Mucosa of gallbladder (tissue), 1 donor: Measurements from ENCODE around the gene REXO4. TPM values are rescaled to one million over a fixed set of nuclear protein-coding genes. Genes with fewer than 3 reads are reported as not detected.
A peak's percentile ranks its signal among the peaks of the same experiment; 100 is the strongest.
"Not testable (repeated sequence)": the region's sequence is repeated elsewhere in the genome, so short reads cannot be mapped to it uniquely, and the experiment has no call there.

Source experiments
- DNase-seq: peaks from one replicate; pipeline ENCODE4 v3.0.0-alpha.2; 2020; ENCODE audit warnings: low spot score
- total RNA-seq: library from RNA; stranded (reverse); gene quantifications from one replicate; pipeline ENCODE4 v1.2.1, GENCODE V29; 2021
- donor health status: DM: no; HTN: no; CAD: no.

REXO4 gene
- total RNA-seq, 1 donor from 2014 or later: 27.5 TPM

DNA sequence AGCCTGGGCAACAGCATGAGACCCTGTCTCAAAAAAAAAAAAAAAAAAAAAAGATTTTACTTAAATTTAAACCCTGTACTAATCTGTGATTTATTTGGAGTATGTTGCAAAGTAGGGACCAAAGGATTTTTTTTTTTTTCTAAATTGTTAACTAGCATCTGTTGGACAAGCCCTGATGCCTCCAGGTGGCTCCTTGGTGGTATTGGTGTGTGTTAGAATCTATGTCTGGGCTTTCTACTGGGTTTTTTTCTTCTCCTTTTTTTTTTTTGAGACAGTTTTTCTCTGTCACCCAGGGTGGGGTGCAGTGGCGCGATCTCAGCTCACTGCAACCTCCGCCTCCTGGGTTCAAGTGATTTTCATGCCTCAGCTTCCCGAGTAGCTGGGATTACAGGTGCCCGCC, 34.1 kb upstream of the REXO4 start:
- not testable (repeated sequence) for DNase-seq

GRCh38 chr9:133449760-133450159, 31.9 kb upstream of the REXO4 start:
- peak; percentile 87 for DNase-seq

- DNase-seq: peak; percentile 64
These were observed 30.7 kb upstream of the REXO4 start for GRCh38 chr9:133448487-133448972.

DNA sequence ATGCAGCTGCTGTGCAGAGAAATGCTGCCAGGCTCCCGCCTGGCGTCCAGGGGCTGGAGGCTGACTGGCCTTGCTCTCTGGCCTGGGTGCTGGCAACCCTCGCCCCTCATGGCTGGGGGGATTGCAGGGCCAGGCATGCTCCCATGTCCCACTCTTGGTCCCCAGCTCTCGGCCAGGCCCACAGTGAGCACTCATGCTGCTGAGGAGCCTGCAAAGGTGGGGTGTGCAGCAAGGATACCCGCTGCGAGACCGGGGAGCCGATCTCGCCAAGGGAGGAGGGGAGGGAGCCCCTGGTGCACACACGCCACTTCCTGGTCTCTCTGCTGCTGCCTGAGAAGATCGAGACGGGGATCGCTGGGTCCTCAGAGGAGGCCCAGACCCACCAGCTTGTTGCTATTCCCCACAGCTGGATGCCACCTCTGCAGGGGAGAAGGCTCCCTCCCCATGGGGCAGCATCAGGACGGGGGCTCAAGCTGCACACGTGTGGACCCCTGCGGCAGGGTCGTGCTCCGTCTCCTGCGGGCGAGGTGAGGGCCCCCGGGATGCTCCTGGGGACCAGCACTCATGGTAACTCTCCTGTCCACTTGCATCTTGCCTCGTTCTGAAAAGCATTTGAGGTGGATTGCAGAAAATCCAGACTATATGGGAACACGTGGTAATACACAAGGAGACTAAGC, 27.6 kb upstream of the REXO4 start:
- no peak for DNase-seq

- DNase-seq: no peak
These were observed 26.2 kb upstream of the REXO4 start for GRCh38 chr9:133443982-133444381.

- no peak for DNase-seq
These were observed 25.4 kb upstream of the REXO4 start for GRCh38 chr9:133443248-133443647.

DNA sequence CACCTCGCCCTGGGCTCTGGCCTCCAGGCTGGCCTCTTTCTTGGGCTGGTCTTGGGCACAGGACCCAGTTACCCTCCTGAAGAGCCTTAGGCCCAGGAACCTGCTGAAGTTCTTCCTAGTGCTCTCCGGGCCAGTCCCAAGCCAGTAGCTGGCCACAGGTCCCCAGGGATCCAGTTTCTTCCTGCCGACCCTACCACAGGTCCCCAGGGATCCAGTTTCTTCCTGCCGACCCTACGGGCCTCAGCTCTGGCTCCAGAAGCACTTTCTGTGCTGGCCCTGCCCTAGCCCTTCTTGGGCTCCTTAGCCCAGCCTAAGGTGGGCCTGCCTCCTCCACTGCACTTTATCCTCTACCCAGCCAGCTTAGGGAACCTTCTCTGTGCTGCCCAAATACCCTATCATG, 23.8 kb upstream of the REXO4 start:
- DNase-seq: no peak

DNA sequence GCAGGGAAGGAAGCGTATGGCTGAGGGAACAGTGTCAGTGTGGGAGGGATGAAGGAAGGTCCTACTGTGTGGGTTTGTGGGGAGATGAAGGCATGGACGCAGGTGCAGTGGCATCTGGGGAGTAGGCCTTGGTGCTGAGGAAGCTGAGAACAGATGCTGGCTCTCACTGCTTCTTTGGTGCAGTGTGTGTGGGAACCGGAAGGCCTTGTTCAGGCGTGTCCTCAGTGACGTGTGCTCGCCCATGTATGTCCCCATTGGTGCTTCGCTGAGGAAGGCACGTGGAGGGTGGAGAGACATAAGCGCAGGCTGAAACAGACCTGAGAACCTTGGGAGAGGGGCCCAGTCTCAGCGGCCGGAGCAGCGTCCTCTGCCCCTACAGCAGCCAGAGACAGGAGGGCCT, 23.1 kb upstream of the REXO4 start:
- no peak for DNase-seq

DNA sequence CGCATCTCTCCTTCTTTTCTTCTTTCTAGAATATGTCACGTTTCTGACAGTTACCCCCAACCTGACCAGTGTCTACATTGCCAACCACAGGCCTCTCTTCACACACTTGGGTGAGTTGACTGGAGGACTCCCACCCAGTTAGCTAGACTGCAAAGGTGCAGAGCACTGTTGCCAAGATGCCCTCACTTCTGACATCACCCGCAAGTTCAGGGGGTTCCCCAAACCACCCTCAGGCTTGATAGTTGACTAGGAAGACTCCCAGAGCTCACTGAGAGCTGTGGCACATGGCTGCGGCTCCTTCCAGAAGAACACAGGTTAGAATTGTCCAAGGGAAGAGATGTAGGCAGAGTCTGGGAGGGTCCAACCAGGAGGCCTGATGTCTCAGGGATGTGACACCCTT, 21.5 kb upstream of the REXO4 start:
- no peak for DNase-seq

- no peak for DNase-seq
These were observed 20.1 kb upstream of the REXO4 start for GRCh38 chr9:133437753-133438531.

DNA sequence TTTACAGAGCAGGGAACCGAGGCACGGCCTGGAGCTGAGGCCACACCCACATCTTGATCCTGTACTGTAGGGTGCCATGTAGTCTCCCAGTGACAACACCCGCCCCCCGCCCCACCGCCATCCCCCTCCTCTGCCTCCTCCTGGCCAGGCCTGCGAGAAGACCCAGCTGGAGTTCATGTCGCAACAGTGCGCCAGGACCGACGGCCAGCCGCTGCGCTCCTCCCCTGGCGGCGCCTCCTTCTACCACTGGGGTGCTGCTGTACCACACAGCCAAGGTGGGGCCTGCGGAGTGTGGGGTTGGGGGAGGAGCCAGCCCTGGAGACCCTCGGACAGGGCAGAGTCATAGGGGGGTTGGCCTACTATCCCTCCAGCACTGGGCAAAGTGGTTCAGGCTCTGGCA, 18.9 kb upstream of the REXO4 start:
- no peak for DNase-seq

GRCh38 chr9:133433351-133433843, 15.6 kb upstream of the REXO4 start:
- no peak for DNase-seq

DNA sequence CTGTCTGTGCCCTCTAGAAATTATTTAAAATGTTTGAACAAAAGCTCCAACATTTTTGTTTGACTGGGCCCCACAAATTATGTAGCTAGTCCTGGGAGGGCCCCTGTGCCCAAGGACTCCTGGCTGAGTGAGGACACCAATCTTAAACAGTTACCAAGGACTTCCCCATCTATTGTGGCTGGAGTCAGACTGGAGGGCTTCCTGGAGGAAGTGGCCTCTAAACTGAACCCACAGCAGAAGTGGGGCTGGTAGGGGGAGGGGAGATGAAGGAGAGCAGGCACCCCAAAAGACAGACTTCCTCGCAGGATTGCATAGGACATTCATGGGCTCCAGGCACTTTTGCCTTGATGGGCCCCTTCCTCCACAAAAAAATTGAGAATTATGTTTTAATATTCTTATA, 12.4 kb upstream of the REXO4 start:
- DNase-seq: no peak

GRCh38 chr9:133429641-133430161, 11.9 kb upstream of the REXO4 start:
- peak; percentile 18 for DNase-seq

GRCh38 chr9:133429214-133429613, 11.4 kb upstream of the REXO4 start:
- DNase-seq: no peak

GRCh38 chr9:133428617-133429101, 10.8 kb upstream of the REXO4 start:
- DNase-seq: no peak

DNA sequence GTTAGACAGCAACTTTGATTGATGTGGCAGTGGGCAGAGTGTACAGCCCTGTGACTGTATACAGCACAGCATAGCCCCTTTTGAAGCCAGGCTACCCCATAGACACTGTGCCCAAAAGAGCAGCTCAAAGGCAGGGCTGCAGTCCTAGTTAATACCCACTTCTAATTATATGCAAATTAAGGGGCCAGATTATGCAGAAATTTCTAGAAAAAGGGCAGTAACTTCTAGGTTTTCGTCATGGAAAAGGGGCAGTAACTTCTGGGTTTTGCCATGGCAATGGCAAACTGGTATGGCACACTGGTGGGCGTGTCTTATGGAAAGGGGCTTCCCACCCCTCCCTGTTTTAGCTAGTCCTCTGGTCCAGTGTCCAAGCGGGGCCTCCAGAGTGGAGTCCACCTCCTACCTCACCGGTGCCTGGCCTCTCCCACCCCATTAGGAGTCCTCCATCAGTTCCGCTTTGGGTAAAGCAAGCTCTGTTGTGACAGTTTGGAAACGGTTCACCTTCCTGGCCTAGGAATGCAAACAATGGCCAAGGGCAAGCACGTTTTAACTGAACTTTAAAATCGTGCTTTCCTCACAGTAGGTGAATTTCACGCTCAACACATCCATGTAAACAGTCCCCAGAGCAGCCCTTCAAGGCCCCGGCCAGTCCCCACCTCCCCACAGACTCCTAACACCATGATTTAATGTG, 10.0 kb upstream of the REXO4 start:
- DNase-seq: no peak

DNA sequence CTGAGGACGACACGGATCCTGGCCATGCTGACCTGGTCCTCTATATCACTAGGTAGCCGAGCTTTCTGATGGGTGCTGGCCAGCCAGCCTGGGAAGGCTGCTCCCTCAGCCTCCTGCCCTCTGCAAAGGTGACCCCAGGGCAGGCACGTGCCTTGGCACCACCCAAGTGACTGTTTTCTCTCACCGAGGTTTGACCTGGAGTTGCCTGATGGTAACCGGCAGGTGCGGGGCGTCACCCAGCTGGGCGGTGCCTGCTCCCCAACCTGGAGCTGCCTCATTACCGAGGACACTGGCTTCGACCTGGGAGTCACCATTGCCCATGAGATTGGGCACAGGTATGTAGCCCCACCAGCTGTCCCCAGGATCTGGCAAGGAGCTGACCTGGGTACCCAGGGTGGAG, 8.2 kb upstream of the REXO4 start:
- DNase-seq: no peak

DNA sequence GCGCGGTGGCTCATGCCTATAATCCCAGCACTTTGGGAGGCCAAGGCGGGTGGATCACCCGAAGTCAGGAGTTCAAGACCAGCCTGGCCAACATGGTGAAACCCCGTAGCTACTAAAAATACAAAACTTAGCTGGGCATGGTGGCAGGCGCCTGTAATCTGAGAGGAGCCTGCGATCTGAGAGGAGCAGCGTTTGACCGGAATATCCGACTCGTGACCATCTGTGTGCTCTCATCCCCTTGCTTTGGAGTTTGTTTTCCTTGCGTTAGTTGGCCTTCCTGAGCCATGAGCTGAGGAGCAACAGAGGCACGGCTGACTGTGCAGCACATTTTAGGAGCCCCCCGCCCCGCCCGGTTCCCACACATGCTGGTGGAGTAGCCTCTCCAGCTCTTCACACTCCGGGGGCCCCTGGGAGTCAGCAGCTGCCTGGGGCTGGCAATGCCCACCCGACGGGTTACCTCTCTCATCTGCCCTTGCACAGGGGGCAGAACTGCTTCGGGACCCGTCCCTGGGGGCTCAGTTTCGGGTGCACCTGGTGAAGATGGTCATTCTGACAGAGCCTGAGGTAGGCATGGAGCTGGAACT, 7.3 kb upstream of the REXO4 start:
- no peak for DNase-seq

GRCh38 chr9:133424187-133424586, 6.4 kb upstream of the REXO4 start:
- DNase-seq: no peak

DNA sequence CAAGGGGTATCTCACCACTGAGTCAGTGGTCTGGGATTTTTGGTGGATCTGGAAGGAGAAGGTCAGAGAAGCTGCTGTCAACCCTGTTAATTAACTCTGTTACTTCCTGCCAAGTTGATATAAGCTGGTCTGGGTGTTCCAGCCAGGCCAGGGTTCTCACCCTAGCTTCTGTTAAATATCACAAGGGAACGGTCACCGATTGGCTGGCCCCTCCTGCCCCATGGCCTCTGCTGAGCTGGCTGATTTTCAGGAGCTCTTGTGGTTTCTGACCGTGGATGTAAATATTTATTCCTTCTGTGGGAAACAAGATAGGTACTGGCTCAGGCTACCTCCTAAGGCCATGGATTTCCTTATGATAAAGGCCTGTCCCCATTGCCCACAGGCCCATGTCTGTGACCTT, 5.4 kb upstream of the REXO4 start:
- peak; percentile 44 for DNase-seq
